SK-N-SH treated with all-trans-retinoic acid at 6 μM for 48 hours (cell line): ENCODE data around the gene DLK1.

ENCODE experiments used
- ARNTL ChIP-seq: fragments of 450-650 bp; formaldehyde crosslinking; IDR thresholded peaks from 2 replicates; pipeline ENCODE4 v1.5.0; 2020; ENCODE audit warnings: low read depth, mild to moderate bottlenecking, moderate library complexity, borderline replicate concordance
- PPARA ChIP-seq: fragments of 250-450 bp; sonication (Bioruptor Pico); IDR thresholded peaks from 2 replicates; pipeline ENCODE4 v1.5.0; 2020; ENCODE audit warnings: mild to moderate bottlenecking, borderline replicate concordance
- TF ChIP-seq, protein P1 (sequence below): fragments of 250-450 bp; sonication (Bioruptor Pico); IDR thresholded peaks from 2 replicates; pipeline ENCODE4 v1.5.1; 2020; ENCODE audit warnings: low read depth, mild to moderate bottlenecking, moderate library complexity

GRCh38 chr14:100726550-100727085, at the start of gene DLK1:
- no peak for TF ChIP-seq PPARA (CRISPR knock-in tag)
- TF ChIP-seq, protein P1, sequence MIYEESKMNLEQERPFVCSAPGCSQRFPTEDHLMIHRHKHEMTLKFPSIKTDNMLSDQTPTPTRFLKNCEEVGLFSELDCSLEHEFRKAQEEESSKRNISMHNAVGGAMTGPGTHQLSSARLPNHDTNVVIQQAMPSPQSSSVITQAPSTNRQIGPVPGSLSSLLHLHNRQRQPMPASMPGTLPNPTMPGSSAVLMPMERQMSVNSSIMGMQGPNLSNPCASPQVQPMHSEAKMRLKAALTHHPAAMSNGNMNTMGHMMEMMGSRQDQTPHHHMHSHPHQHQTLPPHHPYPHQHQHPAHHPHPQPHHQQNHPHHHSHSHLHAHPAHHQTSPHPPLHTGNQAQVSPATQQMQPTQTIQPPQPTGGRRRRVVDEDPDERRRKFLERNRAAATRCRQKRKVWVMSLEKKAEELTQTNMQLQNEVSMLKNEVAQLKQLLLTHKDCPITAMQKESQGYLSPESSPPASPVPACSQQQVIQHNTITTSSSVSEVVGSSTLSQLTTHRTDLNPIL: no peak
- no peak for TF ChIP-seq ARNTL (CRISPR knock-in tag)
